Tibial nerve (tissue), 4 donors: ENCODE data around the gene ITGA4. TPM values are rescaled to one million over a fixed set of nuclear protein-coding genes. Genes with fewer than 3 reads are reported as not detected.
A peak's percentile ranks its signal among the peaks of the same experiment; 100 is the strongest.

Source experiments
- DNase-seq, 2 donors: peaks; one replicate each; pipeline ENCODE4 v3.0.0-alpha.2; 2019; ENCODE audit warnings: low spot score in 2 of 2
- H3K27ac ChIP-seq, 4 donors: fragments of 200-600 bp; sonication (generic) in 3 of 4; one replicate each; pipeline ENCODE4 v1.5.1; 2017 to 2019; ENCODE audit warnings: mild to moderate bottlenecking in 1 of 4
- H3K27me3 ChIP-seq, 2 donors: fragments of 200-600 bp; sonication (generic) in 1 of 2; one replicate each; pipeline versions ENCODE4 v1.5.1 to v1.6.0; 2017 to 2019
- H3K36me3 ChIP-seq, 3 donors: fragments of 200-600 bp; sonication (generic); one replicate each; pipeline ENCODE4 v1.5.1; 2018 to 2019
- H3K4me1 ChIP-seq, 4 donors: fragments of 200-600 bp; sonication (generic) in 3 of 4; one replicate each; pipeline ENCODE4 v1.5.1; 2017 to 2019
- H3K4me3 ChIP-seq, 4 donors: fragments of 200-600 bp; sonication (generic) in 3 of 4; one replicate each; pipeline ENCODE4 v1.5.1; 2017 to 2019; ENCODE audit warnings: mild to moderate bottlenecking in 1 of 4, moderate library complexity in 1 of 4
- H3K9me3 ChIP-seq, 4 donors: fragments of 200-600 bp; sonication (generic) in 3 of 4; one replicate each; pipeline ENCODE4 v1.5.1; 2017 to 2019
- EP300 ChIP-seq, 2 donors: sonication (generic); formaldehyde crosslinking; IDR thresholded peaks; one replicate each; pipeline ENCODE4 v1.6.1; 2017; ENCODE audit warnings: antibody characterized with exemption in 2 of 2, mild to moderate bottlenecking in 1 of 2
- POLR2A ChIP-seq, 2 donors: fragments of 450-650 bp; IDR thresholded peaks; one replicate each; pipeline ENCODE4 v1.6.1; 2017; ENCODE audit warnings: antibody characterized with exemption in 2 of 2, mild to moderate bottlenecking in 2 of 2, moderate library complexity in 2 of 2
- WGBS, 2 donors: methylation state at CpG; one replicate each; pipeline ENCODE4 v1.1.5; 2018; 5-methylcytosine and 5-hydroxymethylcytosine counted together
- total RNA-seq, 4 donors: library from RNA; depleted of rRNA; stranded (reverse); fragments of >200 nt; gene quantifications; one replicate each; pipeline ENCODE4 v1.1.0, GENCODE V29; 2016
- TF ChIP-seq, protein P1 (sequence below), 5 experiments: fragments of 200-600 bp in 3 of 5; fragments of 450-650 bp in 2 of 5; sonication (generic) in 3 of 5; IDR thresholded peaks; one replicate each; pipeline ENCODE4 v1.5.1; 2016 to 2019; ENCODE audit warnings: antibody characterized with exemption in 5 of 5, mild to moderate bottlenecking in 3 of 5, moderate library complexity in 2 of 5

ITGA4 gene
- 10 to 100 TPM in 1 of 4 donors, 1 to 10 TPM in 3; 8.0 to 10.7 (median 9.0) TPM for total RNA-seq

DNA sequence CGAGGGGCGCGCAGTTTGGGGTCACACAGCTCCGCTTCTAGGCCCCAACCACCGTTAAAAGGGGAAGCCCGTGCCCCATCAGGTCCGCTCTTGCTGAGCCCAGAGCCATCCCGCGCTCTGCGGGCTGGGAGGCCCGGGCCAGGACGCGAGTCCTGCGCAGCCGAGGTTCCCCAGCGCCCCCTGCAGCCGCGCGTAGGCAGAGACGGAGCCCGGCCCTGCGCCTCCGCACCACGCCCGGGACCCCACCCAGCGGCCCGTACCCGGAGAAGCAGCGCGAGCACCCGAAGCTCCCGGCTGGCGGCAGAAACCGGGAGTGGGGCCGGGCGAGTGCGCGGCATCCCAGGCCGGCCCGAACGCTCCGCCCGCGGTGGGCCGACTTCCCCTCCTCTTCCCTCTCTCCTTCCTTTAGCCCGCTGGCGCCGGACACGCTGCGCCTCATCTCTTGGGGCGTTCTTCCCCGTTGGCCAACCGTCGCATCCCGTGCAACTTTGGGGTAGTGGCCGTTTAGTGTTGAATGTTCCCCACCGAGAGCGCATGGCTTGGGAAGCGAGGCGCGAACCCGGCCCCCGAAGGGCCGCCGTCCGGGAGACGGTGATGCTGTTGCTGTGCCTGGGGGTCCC lies at the start of gene ITGA4:
Gene ITGA4 (plus strand): TSS at position 266 of the 620 bp plus-strand sequence. CDS start 269 bp downstream, at position 535.
- peaks cover 0 to 28% (median 3%) of the 10 kb centered on the region in 4 donors for H3K4me1 ChIP-seq
- no peaks in the 10 kb centered on the region for H3K36me3 ChIP-seq
- peak within 1 kb of the TSS; percentile 1 to 93 (median 78) for H3K27ac ChIP-seq
- no peaks in the 10 kb centered on the region for H3K9me3 ChIP-seq
- TF ChIP-seq, protein P1, sequence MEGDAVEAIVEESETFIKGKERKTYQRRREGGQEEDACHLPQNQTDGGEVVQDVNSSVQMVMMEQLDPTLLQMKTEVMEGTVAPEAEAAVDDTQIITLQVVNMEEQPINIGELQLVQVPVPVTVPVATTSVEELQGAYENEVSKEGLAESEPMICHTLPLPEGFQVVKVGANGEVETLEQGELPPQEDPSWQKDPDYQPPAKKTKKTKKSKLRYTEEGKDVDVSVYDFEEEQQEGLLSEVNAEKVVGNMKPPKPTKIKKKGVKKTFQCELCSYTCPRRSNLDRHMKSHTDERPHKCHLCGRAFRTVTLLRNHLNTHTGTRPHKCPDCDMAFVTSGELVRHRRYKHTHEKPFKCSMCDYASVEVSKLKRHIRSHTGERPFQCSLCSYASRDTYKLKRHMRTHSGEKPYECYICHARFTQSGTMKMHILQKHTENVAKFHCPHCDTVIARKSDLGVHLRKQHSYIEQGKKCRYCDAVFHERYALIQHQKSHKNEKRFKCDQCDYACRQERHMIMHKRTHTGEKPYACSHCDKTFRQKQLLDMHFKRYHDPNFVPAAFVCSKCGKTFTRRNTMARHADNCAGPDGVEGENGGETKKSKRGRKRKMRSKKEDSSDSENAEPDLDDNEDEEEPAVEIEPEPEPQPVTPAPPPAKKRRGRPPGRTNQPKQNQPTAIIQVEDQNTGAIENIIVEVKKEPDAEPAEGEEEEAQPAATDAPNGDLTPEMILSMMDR (IDR thresholded peaks at IDR 0.05), result peak; percentile 62 to 79 (median 76)
- TF ChIP-seq POLR2A (IDR thresholded peaks at IDR 0.05), result no peak
- H3K4me3 ChIP-seq, result peak within 1 kb of the TSS; percentile 31 to 72 (median 64)
- H3K27me3 ChIP-seq, result peaks cover 0 to 15% of the 10 kb centered on the region in 2 donors
- peak; percentile 28 to 45 for DNase-seq
- 1 to 2% methylated on average over 24 to 48 of the region's 67 CpGs for WGBS, 2 donors

DNA sequence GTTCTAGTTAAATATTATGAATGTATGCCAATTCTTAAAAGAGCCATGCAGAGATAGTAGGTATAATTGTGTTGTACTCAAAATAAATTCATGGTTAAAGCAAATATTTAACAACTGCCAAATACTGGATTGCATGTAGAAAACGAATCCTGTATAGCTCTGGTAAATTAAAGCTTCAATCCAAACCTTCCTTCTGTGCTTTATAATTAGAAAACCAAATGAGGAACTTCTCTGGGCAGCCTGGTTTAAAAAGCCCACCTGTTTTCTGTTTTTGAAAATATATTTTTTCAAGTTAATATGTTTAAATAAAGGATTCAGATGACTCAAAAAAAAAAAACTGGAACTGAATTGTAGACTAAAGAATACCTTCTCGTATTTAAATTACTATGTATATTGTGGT lies 48.3 kb upstream of the ITGA4 start:
- Histone ChIP-seq H3K27me3 (no peaks in the 10 kb centered on the region), H3K36me3 (no peaks in the 10 kb centered on the region), H3K9me3 (peaks cover 0 to 4% (median 0%) of the 10 kb centered on the region in 4 donors), H3K4me3 (no peak overlapping the region), H3K27ac (no peak overlapping the region), H3K4me1 (peaks cover 0 to 4% (median 0%) of the 10 kb centered on the region in 4 donors)
- WGBS, 2 donors, result 50 to 58% methylated on average over 2 of the region's 2 CpGs
- TF ChIP-seq, protein P1 (IDR thresholded peaks at IDR 0.05), result no peak
- no peak for TF ChIP-seq POLR2A (IDR thresholded peaks at IDR 0.05)
- TF ChIP-seq EP300 (IDR thresholded peaks at IDR 0.05), result no peak
- DNase-seq, result no peak

DNA sequence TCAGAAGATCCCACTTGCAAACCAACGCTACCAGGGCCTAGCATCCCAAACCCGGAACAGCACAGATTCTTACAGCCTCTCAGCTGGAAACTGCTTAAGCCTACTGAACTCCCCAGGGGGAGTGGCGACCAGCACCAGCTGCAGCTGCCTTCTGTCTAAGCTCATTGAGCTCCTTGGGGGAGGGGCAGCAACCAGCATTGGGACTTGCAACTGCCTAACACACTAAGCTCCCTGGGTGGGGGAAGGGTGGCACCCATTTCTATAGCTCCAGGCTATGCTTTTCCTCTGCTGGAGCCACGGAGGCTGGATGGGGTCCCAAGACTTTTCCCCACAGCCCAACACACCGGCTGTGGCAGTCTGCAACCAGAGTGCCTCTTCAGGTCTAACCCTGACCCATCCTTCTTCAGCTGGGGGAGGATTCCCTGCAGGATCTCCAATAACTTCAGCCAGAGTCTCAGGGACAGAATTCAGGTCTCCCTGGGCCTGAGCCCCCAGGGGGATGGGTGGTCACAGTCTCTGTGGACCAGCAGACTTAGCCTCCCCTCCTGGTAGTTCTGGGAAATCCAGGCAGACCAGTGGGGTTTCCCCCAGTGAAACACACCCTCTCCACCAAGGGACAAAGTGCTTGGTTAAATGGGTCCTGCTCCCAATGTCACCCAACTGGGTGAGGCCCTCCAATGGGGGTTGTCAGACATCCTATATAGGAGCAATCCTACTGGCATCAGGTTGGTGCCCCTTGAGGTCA lies 45.9 kb upstream of the ITGA4 start:
- DNase-seq, result no peak
- 51 to 53% methylated on average over 5 of the region's 5 CpGs for WGBS, 2 donors

DNA sequence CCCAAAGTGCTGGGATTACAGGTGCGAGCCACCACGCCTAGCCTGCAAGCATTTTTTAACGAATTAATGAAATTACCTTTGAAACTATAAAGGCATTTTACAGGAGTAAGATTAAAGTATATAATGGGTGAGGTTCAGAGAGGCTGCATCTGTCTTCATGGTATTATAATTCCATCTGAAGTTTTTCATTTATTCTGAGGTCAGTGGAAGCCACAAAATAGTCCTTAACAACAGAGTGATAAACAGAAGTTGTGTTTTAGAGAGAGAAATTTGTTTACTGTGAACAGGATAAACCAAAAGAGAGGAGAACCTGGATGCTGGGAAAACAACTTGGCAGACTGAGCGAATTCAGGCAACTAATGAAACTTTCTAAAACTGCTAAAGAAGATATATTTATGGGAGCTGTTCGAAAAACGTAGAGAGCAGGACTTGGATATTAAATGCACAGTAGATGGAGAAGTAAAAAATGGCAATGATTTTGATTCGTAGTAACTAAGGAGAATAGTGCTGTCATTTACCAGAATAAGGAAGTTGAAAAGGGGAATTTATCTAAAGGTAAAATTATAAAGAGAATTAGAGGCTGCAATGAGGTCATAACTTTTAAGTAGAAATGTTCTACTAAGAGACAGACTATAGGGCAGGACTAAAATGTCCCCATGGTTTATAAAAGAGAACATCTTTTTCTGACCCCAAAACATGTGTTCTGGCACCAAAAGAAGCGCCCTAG lies 37.9 kb upstream of the ITGA4 start:
- TF ChIP-seq POLR2A (IDR thresholded peaks at IDR 0.05) (no peak), EP300 (IDR thresholded peaks at IDR 0.05) (no peak)
- TF ChIP-seq, protein P1 (IDR thresholded peaks at IDR 0.05), result no peak
- 85 to 89% methylated on average over 8 of the region's 8 CpGs for WGBS, 2 donors
- no peaks in the 10 kb centered on the region for H3K4me1 ChIP-seq

More for the DNA sequence above, 45.9 kb upstream of the ITGA4 start:
- Histone ChIP-seq H3K4me1 (no peaks in the 10 kb centered on the region), H3K36me3 (no peaks in the 10 kb centered on the region), H3K4me3 (no peak overlapping the region), H3K27ac (no peak overlapping the region), H3K27me3 (no peaks in the 10 kb centered on the region), H3K9me3 (peaks cover 0 to 14% (median 0%) of the 10 kb centered on the region in 4 donors)
- TF ChIP-seq, protein P1 (IDR thresholded peaks at IDR 0.05), result no peak
- TF ChIP-seq EP300 (IDR thresholded peaks at IDR 0.05), result no peak
- TF ChIP-seq POLR2A (IDR thresholded peaks at IDR 0.05), result no peak

More for the DNA sequence above, 37.9 kb upstream of the ITGA4 start:
- no peaks in the 10 kb centered on the region for H3K36me3 ChIP-seq
- no peak overlapping the region for H3K27ac ChIP-seq
- peaks cover 0 to 8% (median 0%) of the 10 kb centered on the region in 4 donors for H3K9me3 ChIP-seq
- no peak overlapping the region for H3K4me3 ChIP-seq
- DNase-seq, result no peak
- H3K27me3 ChIP-seq, result no peaks in the 10 kb centered on the region
